GM23248 (cell line): ENCODE results near the gene SPG21.

Experiments used
- EZH2 ChIP-seq: fragments of 200-600 bp; sonication (generic); IDR thresholded peaks from 2 replicates; pipeline ENCODE4 v1.6.1; 2018; ENCODE audit warnings: antibody characterized with exemption, mild to moderate bottlenecking; ENCODE audit not compliant: insufficient read depth, poor library complexity, severe bottlenecking
- EZH2phosphoT487 ChIP-seq: fragments of 200-600 bp; sonication (generic); IDR thresholded peaks from 2 replicates; pipeline ENCODE4 v1.6.1; 2018; ENCODE audit warnings: antibody characterized with exemption, moderate library complexity, mild to moderate bottlenecking, low read depth; ENCODE audit not compliant: insufficient read depth

- TF ChIP-seq EZH2: no peak
- TF ChIP-seq EZH2phosphoT487: no peak
Observed at GRCh38 chr15:64969401-64969800, 20.3 kb downstream of the SPG21 start.
